ENCODE data around the gene MYO7B.
A peak's percentile ranks its signal among the peaks of the same experiment; 100 is the strongest.

MYO7B gene

GRCh38 chr2:127503491-127503890 lies 32.0 kb upstream of the MYO7B start:
- H3K36me3 ChIP-seq (ENCODE audit: low read depth), result peaks cover 84% of the 10 kb centered on the region

GRCh38 chr2:127504552-127505430 lies 30.7 kb upstream of the MYO7B start:
- Histone ChIP-seq H3K27ac (ENCODE audit: poor library complexity, severe bottlenecking) (no peak overlapping the region), H3K4me3 (ENCODE audit: severe bottlenecking) (no peak overlapping the region), H3K9me3 (ENCODE audit: severe bottlenecking) (no peaks in the 10 kb centered on the region), H3K4me1 (ENCODE audit: insufficient read depth, poor library complexity, severe bottlenecking) (peaks cover 21% of the 10 kb centered on the region), H3K27me3 (ENCODE audit: insufficient read depth, poor library complexity, severe bottlenecking) (no peaks in the 10 kb centered on the region), H3K36me3 (ENCODE audit: low read depth) (peaks cover 72% of the 10 kb centered on the region)
- ATAC-seq (ENCODE audit: low read depth) (no peak), DNase-seq (ENCODE audit: low spot score) (no peak)
- no peak for TF ChIP-seq CTCF (IDR thresholded peaks at IDR 0.05; ENCODE audit: poor library complexity, severe bottlenecking)

More at GRCh38 chr2:127503491-127503890, 32.0 kb upstream of the MYO7B start:
- H3K27ac ChIP-seq (ENCODE audit: poor library complexity, severe bottlenecking), result no peak overlapping the region
- no peaks in the 10 kb centered on the region for H3K9me3 ChIP-seq (ENCODE audit: severe bottlenecking)
- ATAC-seq (ENCODE audit: low read depth) (no peak), DNase-seq (ENCODE audit: low spot score) (no peak)
- no peak for TF ChIP-seq CTCF (IDR thresholded peaks at IDR 0.05; ENCODE audit: poor library complexity, severe bottlenecking)
- peaks cover 14% of the 10 kb centered on the region for H3K4me1 ChIP-seq (ENCODE audit: insufficient read depth, poor library complexity, severe bottlenecking)
- H3K4me3 ChIP-seq (ENCODE audit: severe bottlenecking), result no peak overlapping the region
- no peaks in the 10 kb centered on the region for H3K27me3 ChIP-seq (ENCODE audit: insufficient read depth, poor library complexity, severe bottlenecking)

- no peak for ATAC-seq (ENCODE audit: low read depth)
- no peaks in the 10 kb centered on the region for H3K27me3 ChIP-seq (ENCODE audit: insufficient read depth, poor library complexity, severe bottlenecking)
- TF ChIP-seq CTCF (IDR thresholded peaks at IDR 0.05; ENCODE audit: poor library complexity, severe bottlenecking), result no peak
- H3K36me3 ChIP-seq (ENCODE audit: low read depth), result peaks cover 55% of the 10 kb centered on the region
- DNase-seq (ENCODE audit: low spot score), result no peak
- H3K4me1 ChIP-seq (ENCODE audit: insufficient read depth, poor library complexity, severe bottlenecking), result peaks cover 21% of the 10 kb centered on the region
- H3K9me3 ChIP-seq (ENCODE audit: severe bottlenecking), result no peaks in the 10 kb centered on the region
- no peak overlapping the region for H3K4me3 ChIP-seq (ENCODE audit: severe bottlenecking)
- H3K27ac ChIP-seq (ENCODE audit: poor library complexity, severe bottlenecking), result no peak overlapping the region
Measured at GRCh38 chr2:127506510-127506909, 29.0 kb upstream of the MYO7B start.

GRCh38 chr2:127508023-127508630 lies 27.4 kb upstream of the MYO7B start:
- DNase-seq (ENCODE audit: low spot score) (no peak), ATAC-seq (ENCODE audit: low read depth) (peak; percentile 2; the same call in 1 of the 3 replicates)
- peaks cover 21% of the 10 kb centered on the region for H3K4me1 ChIP-seq (ENCODE audit: insufficient read depth, poor library complexity, severe bottlenecking)
- no peaks in the 10 kb centered on the region for H3K9me3 ChIP-seq (ENCODE audit: severe bottlenecking)
- H3K27me3 ChIP-seq (ENCODE audit: insufficient read depth, poor library complexity, severe bottlenecking), result no peaks in the 10 kb centered on the region
- TF ChIP-seq CTCF (IDR thresholded peaks at IDR 0.05; ENCODE audit: poor library complexity, severe bottlenecking), result no peak
- H3K4me3 ChIP-seq (ENCODE audit: severe bottlenecking), result no peak overlapping the region
- H3K27ac ChIP-seq (ENCODE audit: poor library complexity, severe bottlenecking), result peak overlapping the region; percentile 60
- H3K36me3 ChIP-seq (ENCODE audit: low read depth), result peaks cover 41% of the 10 kb centered on the region
